Measurements from ENCODE around the gene LARGE1. TPM values are rescaled to one million over a fixed set of nuclear protein-coding genes. Genes with fewer than 3 reads are reported as not detected.
A peak's percentile ranks its signal among the peaks of the same experiment; 100 is the strongest.

LARGE1 gene
- total RNA-seq, 1 donor from 2014 or later = 195 TPM

- no peak for DNase-seq (ENCODE audit: low spot score, unreplicated experiment)
- H3K4me1 Mint-ChIP-seq (ENCODE audit: low read depth) = peaks cover 42% of the 10 kb centered on the region
- H3K36me3 Mint-ChIP-seq (ENCODE audit: insufficient read depth) = peaks cover 32% of the 10 kb centered on the region
- no peak for TF ChIP-seq CTCF (IDR thresholded peaks at IDR 0.05; ENCODE audit: unreplicated experiment)
- peak overlapping the region; percentile 76 for H3K27ac Mint-ChIP-seq
- peaks cover 14% of the 10 kb centered on the region for H3K9me3 Mint-ChIP-seq (ENCODE audit: low read depth)
- no peaks in the 10 kb centered on the region for H3K27me3 Mint-ChIP-seq
- H3K4me3 Mint-ChIP-seq (ENCODE audit: low read depth) = peak overlapping the region; percentile 0
These were observed 69.0 kb downstream of the LARGE1 start for GRCh38 chr22:33851240-33851639.

- no peak for DNase-seq (ENCODE audit: low spot score, unreplicated experiment)
- Mint-ChIP-seq H3K4me1 (ENCODE audit: low read depth) (peaks cover 42% of the 10 kb centered on the region), H3K27ac (peak overlapping the region; percentile 76), H3K36me3 (ENCODE audit: insufficient read depth) (peaks cover 32% of the 10 kb centered on the region), H3K4me3 (ENCODE audit: low read depth) (peak overlapping the region; percentile 9), H3K9me3 (ENCODE audit: low read depth) (peaks cover 15% of the 10 kb centered on the region), H3K27me3 (no peaks in the 10 kb centered on the region)
- TF ChIP-seq CTCF (IDR thresholded peaks at IDR 0.05; ENCODE audit: unreplicated experiment) = no peak
These were observed 69.6 kb downstream of the LARGE1 start for GRCh38 chr22:33850724-33851123.

GRCh38 chr22:33850193-33850592 is 70.1 kb downstream of the LARGE1 start:
- peaks cover 42% of the 10 kb centered on the region for H3K4me1 Mint-ChIP-seq (ENCODE audit: low read depth)
- H3K9me3 Mint-ChIP-seq (ENCODE audit: low read depth) = peaks cover 15% of the 10 kb centered on the region
- H3K27me3 Mint-ChIP-seq = no peaks in the 10 kb centered on the region
- H3K27ac Mint-ChIP-seq = peak overlapping the region; percentile 50
- peaks cover 34% of the 10 kb centered on the region for H3K36me3 Mint-ChIP-seq (ENCODE audit: insufficient read depth)
- TF ChIP-seq CTCF (IDR thresholded peaks at IDR 0.05; ENCODE audit: unreplicated experiment) = no peak
- DNase-seq (ENCODE audit: low spot score, unreplicated experiment) = no peak
- no peak overlapping the region for H3K4me3 Mint-ChIP-seq (ENCODE audit: low read depth)

GRCh38 chr22:33848251-33848650 is 72.0 kb downstream of the LARGE1 start:
- no peak overlapping the region for H3K4me3 Mint-ChIP-seq (ENCODE audit: low read depth)
- peaks cover 33% of the 10 kb centered on the region for H3K36me3 Mint-ChIP-seq (ENCODE audit: insufficient read depth)
- H3K27ac Mint-ChIP-seq = no peak overlapping the region
- no peak for DNase-seq (ENCODE audit: low spot score, unreplicated experiment)
- peaks cover 33% of the 10 kb centered on the region for H3K4me1 Mint-ChIP-seq (ENCODE audit: low read depth)
- no peaks in the 10 kb centered on the region for H3K27me3 Mint-ChIP-seq
- TF ChIP-seq CTCF (IDR thresholded peaks at IDR 0.05; ENCODE audit: unreplicated experiment) = no peak
- peaks cover 15% of the 10 kb centered on the region for H3K9me3 Mint-ChIP-seq (ENCODE audit: low read depth)

GRCh38 chr22:33844273-33844672 is 76.0 kb downstream of the LARGE1 start:
- no peaks in the 10 kb centered on the region for H3K27me3 Mint-ChIP-seq
- no peak overlapping the region for H3K27ac Mint-ChIP-seq
- H3K9me3 Mint-ChIP-seq (ENCODE audit: low read depth) = peaks cover 15% of the 10 kb centered on the region
- no peak for TF ChIP-seq CTCF (IDR thresholded peaks at IDR 0.05; ENCODE audit: unreplicated experiment)
- no peak for DNase-seq (ENCODE audit: low spot score, unreplicated experiment)
- H3K36me3 Mint-ChIP-seq (ENCODE audit: insufficient read depth) = peaks cover 31% of the 10 kb centered on the region
- H3K4me3 Mint-ChIP-seq (ENCODE audit: low read depth) = no peak overlapping the region
- H3K4me1 Mint-ChIP-seq (ENCODE audit: low read depth) = peaks cover 17% of the 10 kb centered on the region
